SU-DHL-6 (cell line): Measurements from ENCODE around the gene CACNG1.

ENCODE experiments used
- CTCF ChIP-seq: fragments of 200-600 bp; sonication (generic); IDR thresholded peaks from one replicate; pipeline ENCODE4 v1.5.1; 2017; ENCODE audit warnings: antibody characterized with exemption, mild to moderate bottlenecking, low read length, moderate library complexity; ENCODE audit not compliant: insufficient read depth, poor library complexity, severe bottlenecking
- EZH2phosphoT487 ChIP-seq: fragments of 200-600 bp; sonication (generic), shearing (Covaris generic); conservative IDR thresholded peaks from 2 replicates; pipeline ENCODE4 v1.6.1; 2018; ENCODE audit warnings: mild to moderate bottlenecking, antibody characterized with exemption, low read length, moderate library complexity, mixed read lengths

GRCh38 chr17:67032382-67032781 is 12.0 kb upstream of the CACNG1 start:
- TF ChIP-seq CTCF (no peak), EZH2phosphoT487 (no peak)
